ENCODE measurements around the gene BLOC1S6.

BLOC1S6 gene

DNA sequence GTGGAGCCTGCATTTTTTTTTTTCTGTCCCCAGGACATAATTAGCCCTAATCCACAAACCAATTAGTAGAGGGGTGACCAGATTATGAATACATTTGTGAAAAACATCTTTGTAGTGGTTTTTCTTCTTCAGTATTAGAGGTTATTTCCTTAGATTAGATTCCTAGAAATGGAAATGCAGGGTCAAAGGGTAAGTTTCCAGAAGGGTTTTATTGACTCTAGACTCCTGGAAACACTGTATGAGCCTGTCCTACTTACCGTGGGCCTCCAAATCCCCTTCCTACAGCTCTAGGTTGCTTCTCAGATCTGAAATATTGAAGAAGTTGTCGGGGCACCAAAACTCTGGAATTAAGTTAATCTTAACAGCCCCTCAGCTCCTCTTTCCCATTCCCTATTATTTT is 70.1 kb downstream of the BLOC1S6 start:
- no peak for TF ChIP-seq GABPA (IDR thresholded peaks at IDR 0.05; ENCODE audit: low read depth)
- TF ChIP-seq, protein P1, sequence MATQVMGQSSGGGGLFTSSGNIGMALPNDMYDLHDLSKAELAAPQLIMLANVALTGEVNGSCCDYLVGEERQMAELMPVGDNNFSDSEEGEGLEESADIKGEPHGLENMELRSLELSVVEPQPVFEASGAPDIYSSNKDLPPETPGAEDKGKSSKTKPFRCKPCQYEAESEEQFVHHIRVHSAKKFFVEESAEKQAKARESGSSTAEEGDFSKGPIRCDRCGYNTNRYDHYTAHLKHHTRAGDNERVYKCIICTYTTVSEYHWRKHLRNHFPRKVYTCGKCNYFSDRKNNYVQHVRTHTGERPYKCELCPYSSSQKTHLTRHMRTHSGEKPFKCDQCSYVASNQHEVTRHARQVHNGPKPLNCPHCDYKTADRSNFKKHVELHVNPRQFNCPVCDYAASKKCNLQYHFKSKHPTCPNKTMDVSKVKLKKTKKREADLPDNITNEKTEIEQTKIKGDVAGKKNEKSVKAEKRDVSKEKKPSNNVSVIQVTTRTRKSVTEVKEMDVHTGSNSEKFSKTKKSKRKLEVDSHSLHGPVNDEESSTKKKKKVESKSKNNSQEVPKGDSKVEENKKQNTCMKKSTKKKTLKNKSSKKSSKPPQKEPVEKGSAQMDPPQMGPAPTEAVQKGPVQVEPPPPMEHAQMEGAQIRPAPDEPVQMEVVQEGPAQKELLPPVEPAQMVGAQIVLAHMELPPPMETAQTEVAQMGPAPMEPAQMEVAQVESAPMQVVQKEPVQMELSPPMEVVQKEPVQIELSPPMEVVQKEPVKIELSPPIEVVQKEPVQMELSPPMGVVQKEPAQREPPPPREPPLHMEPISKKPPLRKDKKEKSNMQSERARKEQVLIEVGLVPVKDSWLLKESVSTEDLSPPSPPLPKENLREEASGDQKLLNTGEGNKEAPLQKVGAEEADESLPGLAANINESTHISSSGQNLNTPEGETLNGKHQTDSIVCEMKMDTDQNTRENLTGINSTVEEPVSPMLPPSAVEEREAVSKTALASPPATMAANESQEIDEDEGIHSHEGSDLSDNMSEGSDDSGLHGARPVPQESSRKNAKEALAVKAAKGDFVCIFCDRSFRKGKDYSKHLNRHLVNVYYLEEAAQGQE (IDR thresholded peaks at IDR 0.05; ENCODE audit: insufficient replicate concordance, low read depth) = no peak
- H3K27me3 ChIP-seq (ENCODE audit: insufficient read depth, poor library complexity, severe bottlenecking) = no peaks in the 10 kb centered on the region
- H3K4me3 ChIP-seq (replicated peaks; ENCODE audit: insufficient read depth, low read length) = no peak overlapping the region
- DNase-seq (ENCODE audit: low read depth in 1 of 2, low spot score in 1 of 2) = no peak
- no peak overlapping the region for H3K27ac ChIP-seq (replicated peaks)

DNA sequence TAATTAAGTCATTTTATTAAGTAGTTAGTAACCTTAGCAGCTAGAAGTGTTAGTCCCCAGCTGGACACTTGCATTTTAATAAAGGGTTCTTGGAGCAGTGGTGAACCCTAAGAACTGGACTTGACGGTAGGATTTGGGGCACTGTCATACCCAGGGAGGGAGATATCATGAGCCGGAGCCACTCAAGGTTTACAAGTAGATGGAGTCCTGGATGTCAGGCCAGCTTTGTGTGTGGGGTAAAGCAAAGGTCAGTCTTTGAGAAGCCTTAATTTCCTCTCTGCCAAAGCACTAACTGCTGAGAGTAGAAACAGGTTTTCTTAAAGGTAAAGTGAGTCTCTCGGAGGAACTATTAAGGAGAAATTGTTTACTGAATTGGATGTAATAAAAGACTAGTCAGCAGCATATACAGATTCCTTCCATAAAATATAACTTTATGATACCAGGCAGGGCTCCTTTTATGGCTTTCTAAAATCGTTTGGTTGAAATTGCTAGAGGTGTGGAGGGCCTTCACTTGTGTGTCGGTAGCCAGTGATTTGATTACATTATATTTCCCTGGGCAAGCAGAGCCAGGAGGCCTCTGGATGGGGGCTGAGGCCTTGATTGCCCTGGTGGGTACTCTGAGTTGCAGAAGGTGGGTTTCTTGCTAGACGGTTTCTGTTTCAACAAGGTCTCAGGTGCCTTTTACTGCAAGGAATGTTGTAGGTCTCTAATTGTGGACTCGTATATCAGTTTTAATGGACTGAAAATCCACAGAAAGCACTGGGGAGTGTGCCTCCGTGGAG is 70.8 kb downstream of the BLOC1S6 start:
- H3K4me3 ChIP-seq (replicated peaks; ENCODE audit: insufficient read depth, low read length) = no peak overlapping the region
- TF ChIP-seq SPI1 (IDR thresholded peaks at IDR 0.05; ENCODE audit: borderline replicate concordance, low read depth) = no peak
- no peak for TF ChIP-seq GABPA (IDR thresholded peaks at IDR 0.05; ENCODE audit: low read depth)
- no peak for TF ChIP-seq POLR2AphosphoS5 (IDR thresholded peaks at IDR 0.05; ENCODE audit: low read depth)
- TF ChIP-seq, protein P1 (IDR thresholded peaks at IDR 0.05; ENCODE audit: insufficient replicate concordance, low read depth) = no peak
- TF ChIP-seq, protein P2, sequence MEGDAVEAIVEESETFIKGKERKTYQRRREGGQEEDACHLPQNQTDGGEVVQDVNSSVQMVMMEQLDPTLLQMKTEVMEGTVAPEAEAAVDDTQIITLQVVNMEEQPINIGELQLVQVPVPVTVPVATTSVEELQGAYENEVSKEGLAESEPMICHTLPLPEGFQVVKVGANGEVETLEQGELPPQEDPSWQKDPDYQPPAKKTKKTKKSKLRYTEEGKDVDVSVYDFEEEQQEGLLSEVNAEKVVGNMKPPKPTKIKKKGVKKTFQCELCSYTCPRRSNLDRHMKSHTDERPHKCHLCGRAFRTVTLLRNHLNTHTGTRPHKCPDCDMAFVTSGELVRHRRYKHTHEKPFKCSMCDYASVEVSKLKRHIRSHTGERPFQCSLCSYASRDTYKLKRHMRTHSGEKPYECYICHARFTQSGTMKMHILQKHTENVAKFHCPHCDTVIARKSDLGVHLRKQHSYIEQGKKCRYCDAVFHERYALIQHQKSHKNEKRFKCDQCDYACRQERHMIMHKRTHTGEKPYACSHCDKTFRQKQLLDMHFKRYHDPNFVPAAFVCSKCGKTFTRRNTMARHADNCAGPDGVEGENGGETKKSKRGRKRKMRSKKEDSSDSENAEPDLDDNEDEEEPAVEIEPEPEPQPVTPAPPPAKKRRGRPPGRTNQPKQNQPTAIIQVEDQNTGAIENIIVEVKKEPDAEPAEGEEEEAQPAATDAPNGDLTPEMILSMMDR (IDR thresholded peaks at IDR 0.05; ENCODE audit: insufficient read depth, low read length) = no peak
- no peaks in the 10 kb centered on the region for H3K27me3 ChIP-seq (ENCODE audit: insufficient read depth, poor library complexity, severe bottlenecking)
- H3K27ac ChIP-seq (replicated peaks) = no peak overlapping the region
- DNase-seq (ENCODE audit: low read depth in 1 of 2, low spot score in 1 of 2) = no peak

Data from HL-60 (cell line).